Osteocyte (in vitro differentiated cells): Measurements from ENCODE around the gene MAPT. TPM values are rescaled to one million over a fixed set of nuclear protein-coding genes. Genes with fewer than 3 reads are reported as not detected.

Experiments used
- DNase-seq: peaks from one replicate; pipeline ENCODE4 v3.0.0; 2021; ENCODE audit warnings: mixed read lengths; ENCODE audit not compliant: unreplicated experiment; ENCODE audit errors: extremely low spot score
- H3K27ac Mint-ChIP-seq: one replicate; pipeline ENCODE4 v1.8.0; 2021; ENCODE audit warnings: mild to moderate bottlenecking, mixed read lengths; ENCODE audit not compliant: unreplicated experiment
- H3K27me3 Mint-ChIP-seq: one replicate; pipeline ENCODE4 v1.8.0; 2021; ENCODE audit warnings: mixed read lengths; ENCODE audit not compliant: unreplicated experiment
- H3K36me3 Mint-ChIP-seq: one replicate; pipeline ENCODE4 v1.8.0; 2021; ENCODE audit warnings: mixed read lengths; ENCODE audit not compliant: unreplicated experiment
- H3K4me1 Mint-ChIP-seq: one replicate; pipeline ENCODE4 v1.8.0; 2021; ENCODE audit warnings: mixed read lengths; ENCODE audit not compliant: unreplicated experiment
- H3K4me3 Mint-ChIP-seq: one replicate; pipeline ENCODE4 v1.8.0; 2021; ENCODE audit warnings: mild to moderate bottlenecking, moderate library complexity, mixed read lengths; ENCODE audit not compliant: unreplicated experiment
- H3K9me3 Mint-ChIP-seq: one replicate; pipeline ENCODE4 v1.8.0; 2021; ENCODE audit warnings: mixed read lengths; ENCODE audit not compliant: unreplicated experiment
- total RNA-seq: library from RNA; stranded (reverse); gene quantifications from 2 replicates; pipeline ENCODE4 v1.2.1, GENCODE V29; 2021
- TF ChIP-seq, protein P1 (sequence below): fragments of 200-600 bp; sonication (generic); IDR thresholded peaks from 2 replicates; pipeline ENCODE4 v1.5.0; 2021; ENCODE audit warnings: antibody characterized with exemption, mild to moderate bottlenecking, moderate library complexity

Gene MAPT
- total RNA-seq, 1 donor from 2014 or later, result 1.6 TPM

- TF ChIP-seq, protein P1, sequence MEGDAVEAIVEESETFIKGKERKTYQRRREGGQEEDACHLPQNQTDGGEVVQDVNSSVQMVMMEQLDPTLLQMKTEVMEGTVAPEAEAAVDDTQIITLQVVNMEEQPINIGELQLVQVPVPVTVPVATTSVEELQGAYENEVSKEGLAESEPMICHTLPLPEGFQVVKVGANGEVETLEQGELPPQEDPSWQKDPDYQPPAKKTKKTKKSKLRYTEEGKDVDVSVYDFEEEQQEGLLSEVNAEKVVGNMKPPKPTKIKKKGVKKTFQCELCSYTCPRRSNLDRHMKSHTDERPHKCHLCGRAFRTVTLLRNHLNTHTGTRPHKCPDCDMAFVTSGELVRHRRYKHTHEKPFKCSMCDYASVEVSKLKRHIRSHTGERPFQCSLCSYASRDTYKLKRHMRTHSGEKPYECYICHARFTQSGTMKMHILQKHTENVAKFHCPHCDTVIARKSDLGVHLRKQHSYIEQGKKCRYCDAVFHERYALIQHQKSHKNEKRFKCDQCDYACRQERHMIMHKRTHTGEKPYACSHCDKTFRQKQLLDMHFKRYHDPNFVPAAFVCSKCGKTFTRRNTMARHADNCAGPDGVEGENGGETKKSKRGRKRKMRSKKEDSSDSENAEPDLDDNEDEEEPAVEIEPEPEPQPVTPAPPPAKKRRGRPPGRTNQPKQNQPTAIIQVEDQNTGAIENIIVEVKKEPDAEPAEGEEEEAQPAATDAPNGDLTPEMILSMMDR, result no peak
- Mint-ChIP-seq H3K4me1 (no peaks in the 10 kb centered on the region), H3K36me3 (no peaks in the 10 kb centered on the region), H3K4me3 (no peak overlapping the region), H3K27me3 (peaks cover 23% of the 10 kb centered on the region), H3K27ac (no peak overlapping the region), H3K9me3 (no peaks in the 10 kb centered on the region)
- DNase-seq, result no peak
Observed at GRCh38 chr17:45958307-45958706, 64.0 kb downstream of the MAPT start.

DNA sequence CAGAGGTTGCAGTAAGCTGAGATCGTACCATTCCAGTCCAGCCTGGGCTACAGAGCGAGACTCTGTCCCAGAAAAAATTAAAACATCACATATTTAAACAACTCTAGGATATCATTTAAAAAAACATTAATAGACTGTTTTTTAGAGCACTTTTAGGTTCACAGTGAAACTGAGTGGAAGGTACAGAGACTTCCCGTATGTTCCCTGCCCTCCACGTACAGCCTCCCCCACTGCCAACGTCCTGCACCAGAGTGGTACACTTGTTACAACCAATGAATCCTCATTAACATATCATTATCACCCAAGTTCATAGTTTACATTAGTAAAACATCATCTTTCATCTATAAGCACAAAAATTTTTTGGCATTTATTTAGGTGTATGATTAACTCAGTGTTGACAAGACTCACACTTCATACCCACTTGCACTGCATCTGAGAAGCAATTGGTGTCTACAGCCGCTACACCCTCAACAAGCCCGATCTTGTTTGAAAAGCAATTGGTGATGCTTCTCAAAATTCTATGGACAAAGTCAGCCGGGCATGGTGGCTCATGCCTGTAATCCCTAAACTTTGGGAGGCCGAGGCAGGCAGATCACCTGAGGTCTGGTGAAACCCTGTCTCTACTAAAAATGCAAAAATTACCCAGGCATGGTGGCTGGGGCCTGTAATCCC, 64.8 kb downstream of the MAPT start:
- H3K4me1 Mint-ChIP-seq, result peaks cover 1% of the 10 kb centered on the region
- no peak overlapping the region for H3K4me3 Mint-ChIP-seq
- TF ChIP-seq, protein P1, result no peak
- H3K9me3 Mint-ChIP-seq, result no peaks in the 10 kb centered on the region
- no peak overlapping the region for H3K27ac Mint-ChIP-seq
- no peak for DNase-seq
- H3K27me3 Mint-ChIP-seq, result peaks cover 20% of the 10 kb centered on the region
- no peaks in the 10 kb centered on the region for H3K36me3 Mint-ChIP-seq

- no peak overlapping the region for H3K4me3 Mint-ChIP-seq
Observed at GRCh38 chr17:45960311-45960710, 66.0 kb downstream of the MAPT start.

DNA sequence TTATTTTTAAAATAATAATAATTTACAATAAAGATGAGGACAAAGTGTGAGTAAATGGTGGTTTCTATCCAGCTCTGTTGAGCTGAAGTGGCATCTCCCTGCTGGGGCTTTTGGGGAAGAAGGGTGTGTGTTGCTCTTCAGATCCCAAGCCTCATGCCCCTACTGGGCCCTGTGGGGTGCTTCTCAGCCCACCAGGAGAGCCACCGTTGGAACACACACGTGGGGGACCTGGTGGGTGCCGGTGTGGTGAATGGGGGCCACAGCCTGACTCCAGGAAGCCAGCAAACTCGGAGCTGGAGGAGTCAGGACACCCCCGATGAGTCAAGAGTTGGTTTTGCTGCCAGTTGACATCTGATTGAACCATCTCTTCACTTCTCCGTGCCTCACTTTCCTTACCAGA, 66.9 kb downstream of the MAPT start:
- Mint-ChIP-seq H3K36me3 (no peaks in the 10 kb centered on the region), H3K4me1 (peaks cover 1% of the 10 kb centered on the region), H3K9me3 (no peaks in the 10 kb centered on the region), H3K4me3 (no peak overlapping the region), H3K27ac (no peak overlapping the region), H3K27me3 (peaks cover 25% of the 10 kb centered on the region)
- TF ChIP-seq, protein P1, result no peak
- DNase-seq, result no peak

More at GRCh38 chr17:45960311-45960710, 66.0 kb downstream of the MAPT start:
- H3K27me3 Mint-ChIP-seq, result peaks cover 19% of the 10 kb centered on the region
- no peaks in the 10 kb centered on the region for H3K9me3 Mint-ChIP-seq
- H3K4me1 Mint-ChIP-seq, result peaks cover 1% of the 10 kb centered on the region
- no peak overlapping the region for H3K27ac Mint-ChIP-seq
- DNase-seq, result no peak
- TF ChIP-seq, protein P1, result no peak
- H3K36me3 Mint-ChIP-seq, result no peaks in the 10 kb centered on the region

DNA sequence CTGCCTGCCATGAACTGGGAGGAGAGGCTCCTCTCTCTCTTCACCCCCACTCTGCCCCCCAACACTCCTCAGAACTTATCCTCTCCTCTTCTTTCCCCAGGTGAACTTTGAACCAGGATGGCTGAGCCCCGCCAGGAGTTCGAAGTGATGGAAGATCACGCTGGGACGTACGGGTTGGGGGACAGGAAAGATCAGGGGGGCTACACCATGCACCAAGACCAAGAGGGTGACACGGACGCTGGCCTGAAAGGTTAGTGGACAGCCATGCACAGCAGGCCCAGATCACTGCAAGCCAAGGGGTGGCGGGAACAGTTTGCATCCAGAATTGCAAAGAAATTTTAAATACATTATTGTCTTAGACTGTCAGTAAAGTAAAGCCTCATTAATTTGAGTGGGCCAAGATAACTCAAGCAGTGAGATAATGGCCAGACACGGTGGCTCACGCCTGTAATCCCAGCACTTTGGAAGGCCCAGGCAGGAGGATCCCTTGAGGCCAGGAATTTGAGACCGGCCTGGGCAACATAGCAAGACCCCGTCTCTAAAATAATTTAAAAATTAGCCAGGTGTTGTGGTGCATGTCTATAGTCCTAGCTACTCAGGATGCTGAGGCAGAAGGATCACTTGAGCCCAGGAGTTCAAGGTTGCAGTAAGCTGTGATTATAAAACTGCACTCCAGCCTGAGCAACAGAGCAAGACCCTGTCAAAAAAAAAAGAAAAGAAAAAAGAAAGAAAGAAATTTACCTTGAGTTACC, 68.0 kb downstream of the MAPT start:
- no peak overlapping the region for H3K27ac Mint-ChIP-seq
- H3K9me3 Mint-ChIP-seq, result no peaks in the 10 kb centered on the region
- H3K36me3 Mint-ChIP-seq, result no peaks in the 10 kb centered on the region

More for the DNA sequence above, 68.0 kb downstream of the MAPT start:
- TF ChIP-seq, protein P1, result no peak
- no peak overlapping the region for H3K4me3 Mint-ChIP-seq
- peaks cover 1% of the 10 kb centered on the region for H3K4me1 Mint-ChIP-seq
- DNase-seq, result no peak
- H3K27me3 Mint-ChIP-seq, result peaks cover 34% of the 10 kb centered on the region
